ENCODE measurements around the gene SLC29A1. TPM values are rescaled to one million over a fixed set of nuclear protein-coding genes. Genes with fewer than 3 reads are reported as not detected.
"Not testable (repeated sequence)": the region's sequence is repeated elsewhere in the genome, so short reads cannot be mapped to it uniquely, and the experiment has no call there.

The SLC29A1 gene
- total and polyA plus RNA-seq, 2 donors = 16.3 to 80.1 TPM

DNA sequence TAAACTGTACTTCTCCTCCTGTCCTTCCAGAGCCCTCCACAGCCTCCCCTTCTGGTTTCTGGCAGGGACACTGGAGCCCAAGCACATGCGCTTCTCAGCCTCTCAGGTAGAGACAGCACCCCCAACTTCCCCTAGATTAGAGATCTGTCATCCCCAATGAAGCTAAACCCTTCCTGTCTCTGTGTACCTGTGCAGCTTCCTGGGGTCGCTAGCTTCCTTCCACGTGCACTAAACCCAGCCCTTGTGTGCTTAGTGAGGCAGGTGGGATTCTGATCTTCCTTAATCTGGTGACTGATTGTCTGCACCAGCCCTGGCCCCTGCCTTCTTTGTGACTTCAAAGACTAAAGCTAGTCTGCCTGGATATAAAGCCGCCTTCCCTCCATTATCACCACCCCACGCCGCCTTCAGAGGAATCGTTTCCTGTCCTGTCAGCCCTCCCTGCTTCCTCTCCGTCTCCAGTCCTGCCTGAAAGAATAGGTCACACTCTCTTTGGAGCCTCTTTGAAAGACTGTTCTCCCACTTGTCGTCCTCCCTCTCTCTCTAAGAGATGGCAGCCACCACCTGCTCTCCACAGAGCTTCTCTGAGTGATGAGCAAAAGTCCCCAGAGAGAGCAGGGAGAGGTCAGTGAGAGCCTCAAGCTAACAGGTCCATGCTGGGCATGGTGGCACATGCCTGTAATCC, 37.3 kb upstream of the SLC29A1 start:
- no peak for DNase-seq (ENCODE audit: extremely low spot score)
- Histone ChIP-seq H3K4me3 (ENCODE audit: low read depth, low read length) (no peak overlapping the region), H3K36me3 (ENCODE audit: insufficient read depth) (no peaks in the 10 kb centered on the region), H3K27ac (ENCODE audit: low read depth) (no peak overlapping the region), H3K4me1 (ENCODE audit: insufficient read depth) (no peaks in the 10 kb centered on the region)
- WGBS = 34% methylated on average over 9 of the region's 9 CpGs

DNA sequence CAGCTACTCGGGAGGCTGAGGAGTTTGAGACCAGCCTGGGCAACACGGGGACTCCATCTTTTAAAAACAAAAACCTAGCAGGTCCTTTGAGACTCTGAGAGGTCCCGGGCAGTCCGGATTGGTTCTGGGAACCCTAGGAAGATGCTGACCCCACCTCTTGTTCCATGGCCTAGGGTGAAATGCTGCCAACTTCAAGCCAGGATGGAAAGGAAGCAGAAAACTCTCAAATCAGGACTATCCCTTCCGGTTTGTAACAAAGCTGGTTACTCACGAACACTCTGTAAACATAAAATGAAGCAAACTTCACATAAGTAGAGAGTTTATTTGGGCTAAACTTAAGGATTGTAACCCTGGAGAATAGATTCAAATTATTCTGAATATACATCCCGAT, 36.8 kb upstream of the SLC29A1 start:
- Histone ChIP-seq H3K4me1 (ENCODE audit: insufficient read depth) (no peaks in the 10 kb centered on the region), H3K4me3 (ENCODE audit: low read depth, low read length) (no peak overlapping the region), H3K36me3 (ENCODE audit: insufficient read depth) (no peaks in the 10 kb centered on the region), H3K27ac (ENCODE audit: low read depth) (no peak overlapping the region)
- 77% methylated on average over 7 of the region's 7 CpGs for WGBS
- no peak for DNase-seq (ENCODE audit: extremely low spot score)

DNA sequence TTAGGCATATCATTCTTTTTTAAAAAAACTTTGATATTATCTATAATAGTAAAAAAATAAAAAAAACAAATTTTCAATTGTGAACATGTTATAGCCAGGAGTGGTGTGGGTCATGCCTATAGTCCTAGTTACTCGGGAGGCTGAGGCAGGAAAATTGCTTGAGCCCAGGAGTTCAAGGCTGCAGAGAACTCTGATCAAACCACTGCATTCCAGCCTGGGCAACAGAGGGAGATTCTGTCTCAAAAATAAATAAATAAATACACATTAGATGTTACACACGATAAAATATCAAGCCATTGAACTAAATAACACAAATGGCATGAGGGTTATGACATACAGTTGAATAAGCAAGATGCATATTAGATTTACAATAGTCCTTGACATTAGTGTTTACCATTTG, 34.6 kb upstream of the SLC29A1 start:
- Histone ChIP-seq H3K4me3 (ENCODE audit: low read depth, low read length) (no peak overlapping the region), H3K4me1 (ENCODE audit: insufficient read depth) (no peaks in the 10 kb centered on the region), H3K27ac (ENCODE audit: low read depth) (no peak overlapping the region), H3K36me3 (ENCODE audit: insufficient read depth) (no peaks in the 10 kb centered on the region)
- no peak for DNase-seq (ENCODE audit: extremely low spot score)
- 70% methylated on average over 2 of the region's 2 CpGs for WGBS

DNA sequence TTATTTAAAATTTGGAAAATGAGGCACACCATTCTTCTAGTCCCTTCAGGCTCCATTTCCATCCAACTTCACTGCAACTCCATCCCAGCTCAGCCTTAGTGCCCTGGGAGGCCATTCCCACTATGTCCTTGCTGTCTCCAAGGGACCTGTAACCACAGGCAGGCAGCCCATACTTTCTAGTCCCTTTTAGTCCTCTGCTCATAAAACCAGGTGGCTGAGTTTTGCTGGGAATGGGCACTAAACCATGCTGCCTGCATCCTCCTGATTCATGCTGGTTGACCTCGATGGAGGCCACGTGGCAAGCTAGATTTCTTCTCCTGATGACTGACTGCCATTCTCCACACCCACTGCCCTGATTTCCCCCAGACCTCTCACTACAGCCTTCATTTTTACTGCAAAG, 34.1 kb upstream of the SLC29A1 start:
- DNase-seq (ENCODE audit: extremely low spot score) = no peak
- Histone ChIP-seq H3K36me3 (ENCODE audit: insufficient read depth) (no peaks in the 10 kb centered on the region), H3K4me3 (ENCODE audit: low read depth, low read length) (no peak overlapping the region), H3K27ac (ENCODE audit: low read depth) (no peak overlapping the region), H3K4me1 (ENCODE audit: insufficient read depth) (no peaks in the 10 kb centered on the region)
- 77% methylated on average over 2 of the region's 2 CpGs for WGBS

DNA sequence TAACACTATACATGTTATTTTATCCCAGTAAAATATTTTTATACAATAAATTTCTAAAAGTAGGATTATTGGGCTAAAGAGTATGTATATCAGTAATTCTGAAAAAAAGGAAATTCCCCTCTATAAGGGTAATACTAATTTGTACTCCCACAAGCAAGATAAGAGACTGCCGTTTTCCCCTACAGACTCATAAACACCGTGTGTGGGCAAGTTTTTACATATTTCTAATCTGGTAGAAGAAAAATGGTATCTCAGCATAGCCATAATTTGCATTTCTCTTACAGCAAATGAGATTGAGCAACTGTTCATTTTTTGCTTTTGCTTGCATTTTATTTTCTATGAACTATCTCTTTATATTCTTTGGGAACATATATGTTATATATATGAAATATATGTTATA, 32.7 kb upstream of the SLC29A1 start:
- H3K36me3 ChIP-seq (ENCODE audit: insufficient read depth) = no peaks in the 10 kb centered on the region
- no peak overlapping the region for H3K27ac ChIP-seq (ENCODE audit: low read depth)
- 15% methylated on average over 2 of the region's 2 CpGs for WGBS
- no peaks in the 10 kb centered on the region for H3K4me1 ChIP-seq (ENCODE audit: insufficient read depth)
- no peak for DNase-seq (ENCODE audit: extremely low spot score)
- no peak overlapping the region for H3K4me3 ChIP-seq (ENCODE audit: low read depth, low read length)

DNA sequence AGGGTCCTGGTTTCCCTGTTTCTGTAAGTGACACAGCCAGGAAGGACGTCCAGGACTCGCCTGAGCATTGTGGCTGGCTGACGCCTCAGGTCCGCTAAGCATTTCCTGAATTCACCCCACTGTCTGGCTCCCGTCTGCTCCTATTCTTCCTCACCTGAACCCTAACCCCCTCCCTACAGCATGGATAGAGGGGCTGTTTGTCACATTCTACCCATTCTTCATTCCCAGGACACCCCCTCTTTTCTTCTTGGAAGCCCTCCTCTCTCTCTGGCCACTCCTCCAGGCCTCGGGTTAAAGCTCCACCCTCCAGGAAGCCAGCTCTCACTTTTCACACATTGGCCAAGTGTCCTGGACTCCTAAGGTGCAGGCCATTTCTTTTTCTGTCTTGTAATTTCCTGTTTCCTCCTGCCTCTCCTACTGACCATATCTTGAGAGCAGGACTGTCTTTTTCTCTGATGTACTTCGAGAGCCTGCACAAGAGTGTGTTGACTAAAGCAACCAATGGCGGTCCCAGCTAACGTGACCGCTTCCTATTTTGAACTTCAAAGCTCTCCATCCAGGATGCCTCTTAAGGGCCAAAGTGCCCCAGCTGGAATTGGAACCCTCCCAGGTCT, 30.9 kb upstream of the SLC29A1 start:
- WGBS = 59% methylated on average over 10 of the region's 10 CpGs
- H3K4me1 ChIP-seq (ENCODE audit: insufficient read depth) = no peaks in the 10 kb centered on the region
- no peak for DNase-seq (ENCODE audit: extremely low spot score)
- H3K27ac ChIP-seq (ENCODE audit: low read depth) = no peak overlapping the region
- H3K4me3 ChIP-seq (ENCODE audit: low read depth, low read length) = no peak overlapping the region
- H3K36me3 ChIP-seq (ENCODE audit: insufficient read depth) = no peaks in the 10 kb centered on the region

DNA sequence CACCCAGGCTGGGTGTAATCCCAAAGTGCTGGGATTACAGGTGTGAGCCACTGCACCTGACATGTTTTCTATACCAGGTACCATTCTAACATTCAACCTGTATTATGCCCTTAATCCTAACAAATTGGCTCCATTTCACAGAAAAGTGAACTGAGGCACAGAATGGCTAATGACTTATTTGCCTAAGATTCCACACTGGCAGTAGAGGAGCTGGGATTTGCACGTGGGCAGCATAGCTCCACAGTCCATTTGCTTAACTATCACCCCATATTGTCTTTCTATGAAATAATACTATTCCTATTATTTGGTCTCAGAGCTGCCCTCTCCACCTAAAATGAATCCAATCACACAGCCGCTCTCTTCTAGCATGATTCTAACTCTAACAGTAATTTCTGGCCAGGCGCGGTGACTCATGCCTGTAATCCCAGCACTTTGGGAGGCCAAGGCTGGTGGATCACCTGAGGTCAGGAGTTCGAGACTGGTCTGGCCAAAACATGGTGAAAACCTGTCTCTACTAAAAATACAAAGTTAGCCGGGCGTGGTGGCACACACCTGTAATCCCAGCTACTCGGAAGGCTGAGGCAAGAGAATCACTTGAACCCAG, 30.0 kb upstream of the SLC29A1 start:
- no peaks in the 10 kb centered on the region for H3K4me1 ChIP-seq (ENCODE audit: insufficient read depth)
- 92% methylated on average over 8 of the region's 8 CpGs for WGBS
- no peaks in the 10 kb centered on the region for H3K36me3 ChIP-seq (ENCODE audit: insufficient read depth)
- no peak overlapping the region for H3K27ac ChIP-seq (ENCODE audit: low read depth)
- H3K4me3 ChIP-seq (ENCODE audit: low read depth, low read length) = no peak overlapping the region
- no peak for DNase-seq (ENCODE audit: extremely low spot score)

DNA sequence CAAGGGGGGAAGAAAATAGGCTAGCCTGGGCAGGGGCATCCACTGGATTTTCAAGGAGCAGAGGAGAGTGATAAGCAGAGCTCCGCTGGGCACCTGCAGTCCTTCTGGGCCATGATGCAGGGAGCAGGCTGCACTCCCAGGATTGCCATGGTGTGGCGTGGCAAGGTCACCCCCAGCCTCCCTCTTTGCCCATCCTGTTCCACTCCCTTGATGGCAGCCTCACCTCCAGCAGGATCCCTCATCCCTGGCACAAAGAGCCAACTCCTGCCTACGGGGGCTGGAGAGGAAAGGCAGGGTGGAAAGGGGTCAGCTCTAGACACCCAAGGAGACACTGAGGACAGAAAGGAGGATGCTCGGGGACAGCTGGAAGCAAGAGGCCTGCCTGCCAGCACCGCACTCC, 29.1 kb upstream of the SLC29A1 start:
- H3K4me1 ChIP-seq (ENCODE audit: insufficient read depth) = no peaks in the 10 kb centered on the region
- 87% methylated on average over 5 of the region's 5 CpGs for WGBS
- H3K27ac ChIP-seq (ENCODE audit: low read depth) = no peak overlapping the region
- no peak for DNase-seq (ENCODE audit: extremely low spot score)
- H3K36me3 ChIP-seq (ENCODE audit: insufficient read depth) = no peaks in the 10 kb centered on the region
- no peak overlapping the region for H3K4me3 ChIP-seq (ENCODE audit: low read depth, low read length)

DNA sequence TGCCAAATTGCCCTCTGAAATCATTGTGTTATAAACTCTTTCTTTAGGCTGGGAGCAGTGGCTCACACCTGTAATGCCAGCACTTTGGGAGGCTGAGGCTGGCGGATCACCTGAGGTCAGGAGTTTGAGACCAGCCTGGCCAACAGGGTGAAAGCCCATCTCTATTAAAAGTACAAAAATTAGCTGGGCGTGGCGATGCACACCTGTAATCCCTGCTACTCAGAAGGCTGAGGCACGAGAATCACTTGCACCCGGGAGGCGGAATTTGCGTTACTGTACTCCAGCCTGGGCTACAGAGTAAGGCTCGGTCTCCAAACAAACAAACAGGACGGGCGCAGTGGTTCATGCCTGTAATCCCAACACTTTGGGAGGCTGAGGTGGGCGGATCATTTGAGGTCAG, 27.0 kb upstream of the SLC29A1 start:
- not testable (repeated sequence) for H3K27ac ChIP-seq (ENCODE audit: low read depth); H3K36me3 ChIP-seq (ENCODE audit: insufficient read depth); H3K4me3 ChIP-seq (ENCODE audit: low read depth, low read length); H3K4me1 ChIP-seq (ENCODE audit: insufficient read depth); DNase-seq (ENCODE audit: extremely low spot score)
- WGBS = 86% methylated on average over 11 of the region's 11 CpGs

DNA sequence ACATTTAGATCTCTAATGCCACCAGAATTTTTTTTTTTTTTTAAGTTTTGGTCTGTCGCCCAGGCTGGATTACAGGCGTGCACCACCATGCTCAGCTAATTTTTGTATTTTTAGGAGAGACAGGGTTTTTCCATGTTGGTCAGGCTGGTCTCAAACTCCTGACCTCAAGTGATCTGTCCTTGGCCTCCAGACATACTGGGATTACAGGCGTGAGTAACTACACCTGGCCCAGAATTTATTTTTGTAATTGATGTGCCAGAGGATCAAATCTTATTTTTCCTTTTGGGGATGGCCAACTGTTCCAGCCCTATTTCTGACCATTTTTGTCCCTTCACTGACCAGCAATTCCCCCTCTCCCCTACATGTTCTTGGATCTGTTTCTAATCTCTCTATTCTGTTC, 24.7 kb upstream of the SLC29A1 start:
- H3K4me3 ChIP-seq (ENCODE audit: low read depth, low read length) = no peak overlapping the region
- H3K4me1 ChIP-seq (ENCODE audit: insufficient read depth) = no peaks in the 10 kb centered on the region
- no peak for DNase-seq (ENCODE audit: extremely low spot score)
- 75% methylated on average over 3 of the region's 3 CpGs for whole genome bisulfite sequencing
- no peak overlapping the region for H3K27ac ChIP-seq (ENCODE audit: low read depth)
- H3K36me3 ChIP-seq (ENCODE audit: insufficient read depth) = no peaks in the 10 kb centered on the region

DNA sequence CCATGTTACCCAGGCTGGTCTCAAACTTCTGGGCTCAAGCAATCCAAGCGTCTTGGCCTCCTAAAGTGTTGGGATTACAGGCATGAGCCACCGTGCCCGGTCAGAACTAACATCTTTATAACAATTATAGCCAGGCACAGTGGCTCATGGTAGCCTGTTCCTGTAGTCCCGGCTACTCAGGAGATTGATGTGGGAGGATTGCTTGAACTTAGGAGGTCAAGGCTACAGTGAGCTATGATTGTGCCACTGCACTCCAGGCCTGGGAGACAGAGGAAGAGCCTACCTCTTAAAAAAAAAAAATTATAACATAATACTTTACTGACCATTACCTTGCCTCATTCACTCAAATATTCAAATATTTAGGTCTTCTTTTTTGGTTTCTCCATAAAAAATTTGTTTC, 23.5 kb upstream of the SLC29A1 start:
- Histone ChIP-seq H3K27ac (ENCODE audit: low read depth) (no peak overlapping the region), H3K36me3 (ENCODE audit: insufficient read depth) (no peaks in the 10 kb centered on the region), H3K4me1 (ENCODE audit: insufficient read depth) (no peaks in the 10 kb centered on the region), H3K4me3 (ENCODE audit: low read depth, low read length) (no peak overlapping the region)
- 90% methylated on average over 4 of the region's 4 CpGs for WGBS
- no peak for DNase-seq (ENCODE audit: extremely low spot score)

DNA sequence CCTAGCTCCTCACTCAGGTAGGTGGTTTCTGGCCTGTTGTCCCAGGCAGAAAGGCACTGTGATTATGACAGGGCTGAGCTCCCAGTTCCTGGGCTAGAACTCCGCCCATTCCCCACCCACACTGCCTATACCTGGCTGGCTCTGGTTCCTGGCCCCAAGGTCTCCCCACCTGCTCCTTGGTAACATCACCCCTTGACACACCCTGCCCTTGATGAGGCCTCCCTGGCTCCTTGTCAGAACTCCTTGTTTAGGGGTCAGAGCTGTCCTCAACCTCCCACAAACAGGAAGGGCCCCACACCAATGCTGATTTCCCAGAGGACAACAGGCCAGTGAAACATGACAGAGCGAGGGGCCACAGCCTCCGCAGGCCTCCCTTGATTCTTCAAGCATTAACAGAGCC, 22.2 kb upstream of the SLC29A1 start:
- peak overlapping the region; percentile 92 for H3K27ac ChIP-seq (ENCODE audit: low read depth)
- DNase-seq (ENCODE audit: extremely low spot score) = no peak
- WGBS = 83% methylated on average over 3 of the region's 3 CpGs

DNA sequence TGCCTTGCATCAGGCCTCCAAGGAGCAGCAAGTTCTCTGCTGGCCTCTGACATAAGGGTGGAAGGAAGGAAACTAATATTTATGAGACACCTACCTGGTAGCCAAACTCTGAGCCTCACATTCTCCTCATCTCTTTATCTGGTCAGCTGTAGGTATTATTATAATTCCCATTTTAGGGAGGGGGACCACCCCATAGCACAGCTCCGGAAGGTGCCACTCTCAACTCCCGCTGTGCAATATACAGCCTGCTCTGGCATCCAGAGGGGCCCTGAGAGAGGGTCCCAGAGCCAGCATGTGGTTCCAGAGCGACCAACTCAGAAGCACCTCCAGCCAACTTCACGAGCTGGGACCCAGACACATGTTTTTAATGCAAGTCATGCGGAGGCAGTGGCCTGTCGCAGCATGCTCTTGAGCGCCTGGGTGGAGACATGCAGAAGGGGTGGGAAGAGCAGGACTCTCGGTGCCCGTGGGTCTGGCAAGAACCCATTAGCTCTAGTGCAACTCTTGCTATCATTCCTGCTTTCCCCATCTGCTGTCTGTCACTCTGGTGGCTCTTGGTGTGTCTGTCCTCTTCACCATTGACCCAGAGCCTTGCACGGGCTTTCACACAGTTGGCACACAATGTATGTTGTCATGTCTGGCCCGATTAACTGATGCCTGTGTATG, 21.6 kb upstream of the SLC29A1 start:
- H3K4me3 ChIP-seq (ENCODE audit: low read depth, low read length) = no peak overlapping the region
- 76% methylated on average over 11 of the region's 11 CpGs for WGBS
- H3K4me1 ChIP-seq (ENCODE audit: insufficient read depth) = no peaks in the 10 kb centered on the region
- DNase-seq (ENCODE audit: extremely low spot score) = no peak
- peak overlapping the region; percentile 92 for H3K27ac ChIP-seq (ENCODE audit: low read depth)
- H3K36me3 ChIP-seq (ENCODE audit: insufficient read depth) = no peaks in the 10 kb centered on the region

More for the DNA sequence above, 22.2 kb upstream of the SLC29A1 start:
- Histone ChIP-seq H3K4me1 (ENCODE audit: insufficient read depth) (no peaks in the 10 kb centered on the region), H3K36me3 (ENCODE audit: insufficient read depth) (no peaks in the 10 kb centered on the region), H3K4me3 (ENCODE audit: low read depth, low read length) (no peak overlapping the region)

Measured in urinary bladder (tissue), 4 donors.